Stimulated activated CD4-positive, alpha-beta T cell treated with anti-CD3 and anti-CD28 coated beads, Interleukin-1b, Interleukin-23, amount 100 ng/mL, for 24 hours (primary cell): ENCODE measurements around the gene CHDH.

ENCODE experiments used
- DNase-seq, 4 experiments: peaks; one replicate each; pipeline ENCODE4 v3.0.0-alpha.2; 2020; ENCODE audit warnings: low read depth in 4 of 4, low spot score in 1 of 4

The CHDH gene

DNA sequence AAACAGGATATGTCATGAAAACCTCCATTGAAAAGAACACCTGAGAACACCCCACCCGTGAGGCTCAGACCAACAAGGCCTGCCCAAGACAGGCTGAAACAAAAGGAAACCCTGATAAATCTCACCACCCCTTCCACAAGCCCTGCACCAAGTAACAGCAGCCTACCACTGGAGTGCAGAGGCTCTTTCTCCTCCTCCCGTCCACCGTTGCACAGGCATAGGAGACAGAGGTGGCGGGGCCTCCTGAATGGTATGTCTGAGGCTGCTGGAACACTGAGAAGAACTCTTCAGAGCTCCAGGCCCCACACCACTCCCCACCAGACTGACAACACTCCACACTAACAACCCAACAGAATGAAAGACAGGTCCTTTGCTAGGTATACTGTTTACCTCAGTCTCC is 21.4 kb downstream of the CHDH start:
- DNase-seq, result no peak

DNA sequence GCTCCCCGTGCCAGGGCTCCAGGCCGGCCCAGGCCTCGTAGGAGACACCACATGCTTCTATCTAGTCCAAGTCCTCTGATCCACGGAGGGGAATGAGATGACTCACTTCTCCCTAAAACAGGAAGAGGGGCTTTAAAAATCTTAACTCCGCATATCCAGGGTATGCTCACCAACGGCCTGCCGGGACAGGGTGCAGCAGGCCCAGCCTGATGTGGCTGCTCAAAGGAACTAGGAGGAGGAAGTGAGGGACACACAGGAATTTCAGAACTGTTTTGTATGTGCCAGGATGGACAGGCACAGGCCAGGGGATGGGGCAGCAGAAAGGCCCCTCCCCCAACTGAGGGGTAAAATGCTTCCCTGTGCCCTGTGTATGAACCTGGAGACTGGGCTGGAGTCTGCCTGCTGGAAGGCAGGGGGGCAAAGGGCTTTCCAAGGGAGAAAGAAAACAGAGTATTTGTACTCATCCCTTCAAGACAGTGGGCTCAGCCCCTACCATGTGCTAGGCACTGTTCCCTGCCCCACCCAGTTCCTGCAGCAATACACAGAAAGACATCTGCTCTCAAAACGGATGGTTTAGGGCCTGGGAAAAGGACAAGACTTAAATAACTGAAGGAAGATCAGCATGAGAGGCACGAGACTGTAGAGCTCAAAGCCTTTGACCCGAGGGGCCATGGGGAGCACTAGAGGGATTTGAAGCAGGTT is 22.1 kb downstream of the CHDH start:
- DNase-seq, result no peak

DNA sequence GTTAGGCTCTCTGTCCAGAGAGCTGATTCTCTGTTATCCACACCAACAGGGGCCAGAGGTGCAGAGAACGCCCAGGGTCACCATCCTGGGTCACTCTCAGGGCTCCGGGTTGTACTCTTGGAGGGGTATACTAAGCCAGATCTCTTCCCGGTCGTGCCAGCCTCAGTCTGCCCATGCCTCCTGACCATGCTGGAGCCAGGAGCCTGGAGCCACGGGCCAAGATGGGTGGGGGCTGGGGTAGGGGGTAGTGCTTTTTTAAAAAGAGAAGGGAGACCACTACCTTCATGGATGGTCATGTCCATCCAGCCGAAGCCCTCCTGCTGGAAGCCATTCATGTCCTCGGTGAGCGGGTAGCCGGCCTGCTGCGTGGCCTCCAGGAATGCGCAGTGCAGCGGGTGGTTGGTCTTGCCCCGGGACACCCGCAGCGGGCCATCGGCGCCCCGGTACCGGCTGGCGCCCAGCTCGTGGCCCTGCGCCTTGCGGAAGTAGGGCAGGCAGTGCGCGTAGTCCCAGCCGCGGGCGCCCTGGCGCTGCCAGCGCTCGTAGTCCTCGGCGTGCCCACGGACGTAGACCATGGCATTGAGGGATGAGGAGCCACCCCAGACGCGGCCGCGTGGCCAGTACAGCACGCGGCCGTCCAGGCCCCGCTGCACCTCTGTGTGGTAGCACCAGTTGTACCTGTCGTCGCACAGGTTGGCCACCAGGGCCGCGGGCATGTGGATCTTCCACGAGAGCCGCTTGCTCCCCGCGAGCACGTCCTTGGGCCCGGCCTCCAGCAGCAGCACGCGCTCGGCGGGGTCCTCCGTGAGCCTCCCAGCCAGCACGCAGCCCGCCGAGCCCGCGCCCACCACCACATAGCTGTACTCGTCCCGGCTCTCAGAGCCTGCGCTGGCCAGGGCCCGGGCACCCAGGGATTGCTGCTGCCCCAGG is 22.9 kb downstream of the CHDH start:
- DNase-seq, result no peak

DNA sequence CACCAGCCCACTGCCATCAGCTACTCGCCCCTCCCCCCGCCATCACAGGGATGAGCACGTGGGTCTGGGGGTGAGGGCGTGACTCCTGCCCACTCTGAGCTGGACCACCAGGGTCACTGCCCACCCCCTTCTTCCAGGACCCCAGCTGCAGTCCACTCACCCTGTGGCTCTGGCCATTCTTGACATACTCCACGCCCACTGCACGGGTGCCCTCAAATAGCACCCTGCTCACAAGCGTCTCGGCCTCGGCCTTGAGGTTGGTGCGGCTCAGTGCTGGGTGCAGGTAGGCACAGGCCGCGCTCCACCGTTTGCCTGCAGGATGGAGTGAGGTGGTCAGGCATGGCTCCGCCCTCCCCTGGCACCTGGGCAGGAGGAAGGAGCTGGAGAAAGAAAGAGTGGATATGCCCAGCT is 23.9 kb downstream of the CHDH start:
- no peak for DNase-seq

DNA sequence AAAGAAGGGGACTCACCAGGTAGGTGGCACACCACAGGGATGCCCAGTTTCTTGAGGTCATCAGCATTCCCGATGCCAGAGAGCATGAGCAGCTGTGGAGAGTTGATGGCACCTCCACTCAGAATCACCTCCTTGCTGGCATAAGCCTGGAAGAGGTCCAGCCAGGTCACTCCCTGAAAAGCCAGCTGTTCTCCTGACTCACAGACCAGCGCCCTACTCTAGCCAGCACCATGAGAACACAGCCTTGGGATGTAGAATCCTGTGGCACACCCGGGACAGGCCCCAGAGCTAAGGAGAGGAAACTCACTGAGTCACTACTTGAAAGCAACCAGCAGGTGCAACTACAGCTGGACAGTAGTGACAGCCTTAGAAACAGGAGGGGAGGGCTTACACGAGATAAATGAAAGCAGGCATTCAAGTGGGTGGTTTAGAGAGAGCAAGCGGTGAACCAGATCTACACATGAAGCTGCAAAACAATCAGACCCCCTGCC is 24.5 kb downstream of the CHDH start:
- DNase-seq, result no peak

DNA sequence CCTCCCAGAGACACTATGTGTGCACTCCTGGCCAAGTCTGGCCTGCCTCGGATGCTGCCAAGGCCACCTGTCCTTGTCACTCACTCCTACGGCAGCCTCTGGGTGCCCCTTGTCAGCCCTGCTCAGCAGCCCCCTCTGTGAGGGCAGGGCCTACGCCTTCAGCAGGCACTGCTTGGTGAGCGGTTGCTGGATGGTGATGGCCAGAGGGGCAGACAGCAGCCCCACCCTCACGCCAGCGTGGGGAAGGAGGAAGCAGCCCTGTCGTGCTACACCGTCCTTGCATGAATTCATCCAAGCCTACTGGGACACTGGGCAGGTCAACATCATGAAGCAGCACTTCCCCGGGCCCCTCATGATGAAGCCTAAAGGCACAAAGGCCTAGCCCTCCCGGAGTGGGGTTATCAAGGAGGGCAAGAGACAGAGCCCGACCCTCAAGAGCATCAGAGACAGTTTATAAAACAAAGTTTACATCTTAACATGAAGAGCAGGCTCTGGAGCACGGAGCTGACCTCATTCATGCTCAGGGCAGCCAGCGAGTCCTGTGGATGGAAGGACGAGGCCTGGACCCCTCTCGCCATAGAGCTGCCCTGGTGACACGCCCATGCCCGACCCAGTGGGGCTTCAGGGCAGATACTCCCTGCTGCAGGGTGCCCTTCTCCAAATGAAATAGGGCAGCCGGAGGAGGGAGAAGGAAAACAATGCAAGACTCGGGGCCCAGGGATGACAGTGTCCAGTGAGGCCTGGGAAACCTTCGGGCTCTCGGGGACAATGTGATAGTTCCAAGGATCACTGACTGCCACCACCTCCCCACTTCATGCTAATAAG is 25.3 kb downstream of the CHDH start:
- no peak for DNase-seq

DNA sequence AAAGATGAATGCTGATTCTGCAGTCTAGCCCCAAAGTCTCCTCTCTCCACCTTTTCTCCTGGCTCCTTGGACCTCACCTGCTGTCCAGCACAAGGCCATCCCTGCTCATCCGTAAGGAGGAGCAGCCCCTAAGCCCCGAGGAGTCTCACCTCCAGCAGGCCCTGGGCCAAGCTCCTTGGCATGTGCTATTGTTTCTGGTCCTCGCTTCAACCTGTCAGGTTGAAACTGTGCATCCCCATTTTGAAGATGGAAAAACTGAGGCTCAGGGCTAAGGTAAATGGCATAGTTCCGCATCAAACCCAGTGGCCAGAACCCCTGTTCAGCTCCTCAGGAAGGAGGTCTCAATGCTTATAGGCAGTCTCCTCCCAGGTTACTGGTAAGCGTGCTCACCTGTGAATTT is 26.1 kb downstream of the CHDH start:
- DNase-seq, result no peak

DNA sequence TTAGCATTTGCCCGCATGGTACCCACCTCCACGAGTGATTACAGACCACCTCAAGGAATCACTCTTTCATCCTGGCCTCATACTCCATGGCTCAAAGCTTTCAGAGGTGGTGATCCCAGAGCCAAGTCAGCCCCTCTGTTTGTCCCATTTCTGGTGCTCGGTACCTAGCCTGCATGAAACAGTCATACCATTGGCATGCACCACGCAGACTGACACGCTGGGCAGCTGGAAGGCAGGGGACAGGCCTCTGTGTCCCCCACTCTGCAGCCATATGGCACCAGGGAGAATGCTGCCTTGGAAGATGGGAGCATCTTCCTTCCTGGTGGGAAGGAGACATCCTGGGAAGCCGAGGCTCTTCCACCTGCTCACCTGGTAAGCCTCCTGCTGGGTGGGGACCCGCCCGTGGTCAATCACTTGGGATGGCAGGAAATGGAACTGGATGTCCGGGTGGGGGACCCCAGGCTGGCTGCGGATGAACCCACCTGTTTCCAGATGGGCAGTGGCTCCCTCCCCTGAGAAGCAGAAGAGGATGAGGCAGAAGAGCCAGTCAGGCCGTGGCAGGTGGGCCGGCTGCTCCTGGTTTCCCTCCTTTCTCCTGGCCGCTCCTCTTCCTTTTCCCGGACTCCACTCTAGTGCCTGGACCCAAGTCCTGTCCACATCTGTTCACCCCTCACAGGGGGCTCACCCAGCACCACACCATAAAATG is 26.9 kb downstream of the CHDH start:
- no peak for DNase-seq

DNA sequence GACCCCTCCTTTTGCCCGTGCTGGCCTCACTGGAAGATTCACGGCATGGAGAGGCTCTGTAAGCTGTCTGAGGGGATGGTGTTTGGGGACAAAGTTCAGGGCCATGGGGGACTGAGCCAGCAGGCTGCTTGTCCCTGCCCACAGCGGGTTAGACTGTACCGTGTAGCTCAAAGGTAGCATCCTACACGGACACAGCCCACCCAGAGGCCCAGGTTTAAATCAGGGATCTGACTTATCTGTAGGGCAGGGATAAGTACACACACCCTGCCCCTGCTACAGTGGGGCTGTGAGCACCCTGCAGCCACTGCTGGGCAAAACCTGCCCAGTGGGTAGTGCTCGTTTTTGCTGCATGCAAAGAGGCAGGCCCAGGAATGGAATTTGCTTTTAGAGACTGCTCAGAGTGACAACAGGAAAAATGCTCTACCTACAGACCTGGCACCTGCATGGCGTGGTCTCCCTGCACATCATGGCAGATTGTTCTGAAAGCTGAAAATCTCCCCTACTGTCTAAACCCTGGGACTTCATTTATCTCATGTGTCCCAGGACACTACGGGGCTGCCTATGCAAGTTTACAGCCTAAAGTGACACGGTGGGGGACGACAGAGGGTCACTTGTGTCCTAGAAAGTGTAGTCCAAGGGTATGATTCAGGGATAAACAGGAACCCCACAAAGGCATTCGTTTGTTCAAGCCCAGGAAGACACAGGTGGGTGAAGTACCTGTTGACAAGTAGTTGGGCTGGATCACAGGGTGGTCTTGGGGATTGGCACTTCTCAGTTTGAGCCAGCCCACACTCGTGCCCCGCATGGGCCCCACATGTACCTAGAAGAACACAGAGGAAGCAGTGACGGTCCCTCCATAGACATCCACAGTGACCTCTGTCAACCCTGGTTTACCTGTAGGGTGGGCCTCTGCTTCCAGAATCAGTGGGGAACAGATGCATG is 27.7 kb downstream of the CHDH start:
- DNase-seq, result no peak

DNA sequence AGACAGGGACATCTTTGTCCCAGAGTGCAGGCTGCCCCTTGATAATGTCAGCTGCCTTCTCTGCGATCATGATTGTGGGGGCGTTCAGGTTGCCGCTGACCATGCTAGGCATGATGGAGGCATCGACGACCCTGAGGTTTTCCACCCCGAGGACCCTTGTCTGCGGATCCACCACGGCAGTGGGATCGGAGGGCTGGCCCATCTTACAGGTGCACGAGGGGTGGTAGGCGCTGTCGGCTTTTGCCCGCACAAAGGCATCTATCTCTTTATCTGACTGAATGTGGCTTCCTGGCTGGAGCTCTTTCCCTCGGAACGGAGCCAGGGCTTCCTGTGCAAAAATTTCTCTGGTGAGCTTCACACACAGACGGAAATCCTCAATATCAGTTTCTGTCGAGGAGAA is 28.4 kb downstream of the CHDH start:
- no peak for DNase-seq

DNA sequence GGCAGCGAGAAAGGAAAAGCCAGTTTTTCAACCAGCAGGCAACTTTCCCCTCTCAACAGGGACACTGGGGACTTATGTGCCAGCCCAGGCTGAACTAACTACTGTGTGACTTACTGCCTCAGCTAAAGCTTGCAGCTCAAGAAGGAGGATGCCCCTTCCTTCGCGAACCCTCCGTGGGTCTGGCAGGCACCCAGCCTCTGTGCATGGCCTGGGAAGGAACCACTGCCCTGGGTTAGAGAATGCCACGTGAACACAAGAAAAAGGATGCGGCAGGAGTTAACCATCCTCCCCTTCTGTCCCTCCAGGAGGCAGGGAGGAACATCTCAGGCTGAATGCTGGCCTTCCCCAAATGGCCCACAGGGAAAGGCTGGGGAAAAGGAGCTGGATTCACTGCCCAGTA is 29.0 kb downstream of the CHDH start:
- no peak for DNase-seq

DNA sequence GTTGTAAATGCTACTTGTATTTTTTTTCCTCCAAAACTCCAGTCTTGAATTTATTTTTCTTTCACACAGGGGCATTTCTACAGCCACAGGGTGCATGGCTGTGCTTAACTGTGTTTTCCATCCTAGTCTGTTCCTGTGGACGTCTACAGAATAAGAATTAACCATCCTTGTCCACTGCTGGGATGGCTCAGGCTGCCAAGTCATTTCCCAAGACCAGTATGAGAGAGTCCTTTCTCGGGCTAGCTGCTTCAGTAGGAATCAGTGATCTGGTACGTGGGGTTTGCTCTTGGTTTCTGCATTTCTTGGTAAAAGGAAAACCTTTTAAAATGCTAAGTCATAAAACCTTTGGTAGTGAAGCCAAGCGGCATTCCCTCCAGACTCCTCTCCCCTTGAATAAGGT is 29.8 kb downstream of the CHDH start:
- no peak for DNase-seq

DNA sequence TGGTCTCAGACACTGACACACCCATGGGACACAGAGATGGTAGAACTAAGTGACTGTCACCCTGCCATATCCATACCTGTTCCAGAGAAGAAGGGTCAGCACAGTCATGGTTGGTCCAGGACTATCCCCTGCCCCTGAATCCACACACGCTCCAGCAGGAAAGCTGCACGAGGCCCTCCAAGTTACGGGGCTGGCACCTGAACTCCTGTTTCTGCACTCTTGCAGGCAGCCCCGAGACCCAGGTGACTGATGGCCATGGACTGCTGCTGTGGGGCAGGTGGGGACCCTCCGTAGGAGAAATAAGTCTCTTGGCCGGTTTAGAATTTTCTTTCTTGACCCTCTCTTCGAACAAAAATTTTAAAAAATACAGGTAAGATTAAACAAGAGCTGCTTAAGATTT is 30.6 kb downstream of the CHDH start:
- no peak for DNase-seq

DNA sequence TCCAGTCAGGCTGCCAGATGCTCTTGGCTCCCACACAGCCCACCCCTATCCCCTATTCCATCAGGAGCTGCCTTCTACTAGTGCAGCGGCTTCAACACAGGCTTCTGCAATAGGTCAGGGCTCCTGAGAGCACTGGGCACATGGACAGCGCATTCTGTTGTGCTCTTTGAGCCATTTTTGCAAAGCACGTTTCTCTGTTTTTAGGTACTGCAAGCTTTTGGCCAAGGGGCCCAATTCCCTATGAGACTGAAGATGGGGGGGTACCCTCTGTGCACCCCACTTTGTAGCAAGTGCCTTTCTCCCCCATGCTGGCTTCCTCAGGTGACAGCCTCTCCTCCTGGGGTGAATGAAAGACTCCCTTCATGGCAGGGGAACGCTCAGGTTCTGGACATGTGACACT is 31.2 kb downstream of the CHDH start:
- DNase-seq, result no peak

DNA sequence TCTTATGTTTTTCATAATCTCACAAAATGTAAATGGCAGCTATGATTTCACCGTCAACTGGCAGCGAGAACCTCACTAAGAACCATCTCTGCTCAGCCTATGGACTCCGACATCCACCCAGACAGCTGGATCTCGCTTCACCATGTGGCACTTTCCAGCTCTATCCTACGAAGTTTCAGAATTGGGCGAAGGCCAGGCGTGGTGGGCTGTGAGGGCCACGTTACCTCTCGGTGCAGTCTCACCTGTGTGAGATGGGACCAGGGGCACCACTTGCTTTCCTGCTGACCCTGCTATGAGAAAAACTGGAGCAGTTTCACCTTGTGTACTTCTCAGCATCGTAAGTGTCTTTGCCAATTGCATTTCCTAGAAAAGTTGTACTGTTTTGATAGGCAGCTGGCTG is 32.3 kb downstream of the CHDH start:
- DNase-seq, result no peak

DNA sequence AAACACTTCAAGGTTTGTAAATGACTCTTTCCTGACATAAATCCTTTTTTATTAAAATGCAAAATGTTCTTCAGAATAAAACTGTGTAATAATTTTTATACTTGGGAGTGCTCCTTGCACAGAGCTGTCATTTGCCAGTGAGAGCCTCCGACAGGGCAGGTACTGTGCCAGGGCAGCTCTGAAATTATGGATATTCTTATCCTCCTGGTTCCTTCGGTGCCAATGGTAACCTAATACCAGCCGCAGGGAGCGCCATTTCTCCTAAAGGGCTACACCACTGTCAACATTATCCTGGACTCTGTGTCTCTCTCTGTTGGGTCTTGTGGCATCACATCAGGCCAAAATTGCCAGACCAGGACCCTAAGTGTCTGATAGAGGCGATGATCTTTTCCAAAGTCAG is 33.0 kb downstream of the CHDH start:
- DNase-seq, result no peak

DNA sequence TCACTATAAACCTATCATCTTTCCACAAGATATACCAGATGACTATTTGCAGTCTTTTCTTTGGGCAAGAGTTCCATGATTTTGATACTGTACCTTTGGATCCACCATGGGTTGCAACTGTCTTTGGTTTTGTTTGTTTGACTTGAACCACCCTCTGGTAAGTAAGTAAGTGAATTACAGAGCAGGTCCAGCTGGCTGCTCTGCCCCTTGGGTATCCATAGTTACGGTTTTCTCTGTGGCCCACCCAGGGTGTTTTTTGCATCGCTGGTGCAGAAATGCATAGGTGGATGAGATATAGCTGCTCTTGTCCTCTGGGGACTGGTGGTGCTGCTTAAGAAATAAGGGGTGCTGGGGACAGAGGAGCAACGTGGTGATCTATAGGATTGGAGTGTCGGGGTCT is 33.8 kb downstream of the CHDH start:
- no peak for DNase-seq

DNA sequence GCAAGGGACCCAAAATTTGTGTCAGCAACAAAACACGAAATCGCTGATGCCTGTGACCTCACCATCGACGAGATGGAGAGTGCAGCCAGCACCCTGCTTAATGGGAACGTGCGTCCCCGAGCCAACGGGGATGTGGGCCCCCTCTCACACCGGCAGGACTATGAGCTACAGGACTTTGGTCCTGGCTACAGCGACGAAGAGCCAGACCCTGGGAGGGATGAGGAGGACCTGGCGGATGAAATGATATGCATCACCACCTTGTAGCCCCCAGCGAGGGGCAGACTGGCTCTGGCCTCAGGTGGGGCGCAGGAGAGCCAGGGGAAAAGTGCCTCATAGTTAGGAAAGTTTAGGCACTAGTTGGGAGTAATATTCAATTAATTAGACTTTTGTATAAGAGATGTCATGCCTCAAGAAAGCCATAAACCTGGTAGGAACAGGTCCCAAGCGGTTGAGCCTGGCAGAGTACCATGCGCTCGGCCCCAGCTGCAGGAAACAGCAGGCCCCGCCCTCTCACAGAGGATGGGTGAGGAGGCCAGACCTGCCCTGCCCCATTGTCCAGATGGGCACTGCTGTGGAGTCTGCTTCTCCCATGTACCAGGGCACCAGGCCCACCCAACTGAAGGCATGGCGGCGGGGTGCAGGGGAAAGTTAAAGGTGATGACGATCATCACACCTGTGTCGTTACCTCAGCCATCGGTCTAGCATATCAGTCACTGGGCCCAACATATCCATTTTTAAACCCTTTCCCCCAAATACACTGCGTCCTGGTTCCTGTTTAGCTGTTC is 34.9 kb downstream of the CHDH start:
- no peak for DNase-seq

DNA sequence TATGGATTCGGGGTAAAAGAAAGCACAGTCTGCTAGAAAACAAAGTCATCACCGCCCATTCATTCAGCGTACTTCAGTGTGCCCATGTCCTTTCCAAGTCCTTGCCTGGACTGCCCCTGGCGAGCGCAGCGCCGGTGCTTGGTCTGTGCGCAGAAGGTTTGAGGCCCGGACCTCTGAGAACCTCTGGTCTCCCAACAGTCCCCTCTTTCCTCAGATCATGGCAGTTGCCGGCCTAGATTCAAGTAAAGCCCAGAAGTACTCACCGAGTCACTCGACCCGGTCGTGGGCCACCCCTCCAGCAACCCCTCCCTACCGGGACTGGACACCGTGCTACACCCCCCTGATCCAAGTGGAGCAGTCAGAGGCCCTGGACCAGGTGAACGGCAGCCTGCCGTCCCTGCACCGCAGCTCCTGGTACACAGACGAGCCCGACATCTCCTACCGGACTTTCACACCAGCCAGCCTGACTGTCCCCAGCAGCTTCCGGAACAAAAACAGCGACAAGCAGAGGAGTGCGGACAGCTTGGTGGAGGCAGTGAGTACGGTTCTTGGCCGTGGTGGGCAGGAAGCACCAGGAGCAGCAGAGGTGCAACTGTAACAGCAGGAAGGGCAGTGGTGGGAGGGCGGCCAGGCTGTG is 36.3 kb downstream of the CHDH start:
- DNase-seq, result no peak
